Stimulated activated CD8-positive, alpha-beta memory T cell treated with anti-CD3 and anti-CD28 coated beads, Interleukin-7, amount 100 ng/mL, for 48 hours (primary cell): ENCODE data around the gene ARHGEF10L.

ENCODE experiments used
- DNase-seq, 2 donors: peaks; one replicate each; pipeline ENCODE4 v3.0.0-alpha.2; 2020; ENCODE audit warnings: low read depth in 1 of 2; ENCODE audit errors: extremely low read depth in 1 of 2

ARHGEF10L gene

DNA sequence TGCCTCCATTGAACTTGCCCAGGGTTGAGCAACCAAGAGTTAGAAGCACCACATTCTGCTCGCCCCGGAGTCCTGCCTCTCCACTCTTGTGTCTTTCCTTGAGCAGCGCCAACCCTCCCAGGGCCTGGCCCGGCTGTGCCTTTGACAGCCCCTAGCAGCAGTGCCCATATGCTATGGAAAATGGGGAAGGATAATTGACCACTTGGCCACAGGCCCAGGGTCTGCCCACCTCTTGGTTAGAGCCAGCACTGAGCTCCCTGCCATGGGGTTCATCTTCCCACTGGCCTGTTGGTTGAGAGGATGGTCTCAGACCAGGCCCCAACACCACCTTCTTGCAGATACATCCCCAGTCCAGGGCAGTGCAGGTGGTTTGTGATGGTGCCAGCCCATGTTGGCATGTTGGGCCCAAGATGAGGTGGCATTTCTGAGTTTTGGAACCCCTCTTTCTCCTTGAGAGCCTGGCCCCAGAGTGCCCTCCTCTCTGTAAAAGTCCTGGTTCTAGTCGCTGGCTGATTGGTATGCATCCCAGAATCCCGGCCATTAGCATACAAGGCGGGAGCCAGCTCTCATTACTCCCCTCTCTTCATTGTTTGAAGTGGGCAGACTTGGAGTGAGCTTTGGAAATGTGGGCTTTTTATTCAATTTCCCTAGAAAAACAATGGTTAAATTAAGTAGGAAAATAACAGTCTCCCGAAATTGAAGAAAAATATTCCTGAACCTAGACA, 7.6 kb downstream of the ARHGEF10L start:
- no peak for DNase-seq

DNA sequence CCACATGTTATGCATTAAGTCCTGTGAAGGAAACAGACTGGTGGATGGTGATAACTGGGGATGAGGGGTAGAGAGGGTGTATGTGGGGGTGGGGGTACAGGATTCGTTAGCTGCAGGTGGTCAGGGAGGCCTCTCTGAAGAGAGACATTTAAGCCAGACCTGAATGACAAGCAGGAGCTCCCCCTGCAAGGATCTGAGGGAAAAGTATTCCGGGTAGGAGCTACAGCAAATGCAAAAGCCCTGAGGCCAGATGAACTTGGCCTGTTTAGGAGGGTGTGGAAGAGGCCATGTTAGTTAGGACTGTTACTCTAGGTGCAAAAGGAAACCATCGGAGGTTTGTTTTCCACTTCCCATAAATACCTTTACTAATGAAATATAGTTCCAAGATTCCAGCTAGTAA, 9.9 kb downstream of the ARHGEF10L start:
- no peak for DNase-seq

DNA sequence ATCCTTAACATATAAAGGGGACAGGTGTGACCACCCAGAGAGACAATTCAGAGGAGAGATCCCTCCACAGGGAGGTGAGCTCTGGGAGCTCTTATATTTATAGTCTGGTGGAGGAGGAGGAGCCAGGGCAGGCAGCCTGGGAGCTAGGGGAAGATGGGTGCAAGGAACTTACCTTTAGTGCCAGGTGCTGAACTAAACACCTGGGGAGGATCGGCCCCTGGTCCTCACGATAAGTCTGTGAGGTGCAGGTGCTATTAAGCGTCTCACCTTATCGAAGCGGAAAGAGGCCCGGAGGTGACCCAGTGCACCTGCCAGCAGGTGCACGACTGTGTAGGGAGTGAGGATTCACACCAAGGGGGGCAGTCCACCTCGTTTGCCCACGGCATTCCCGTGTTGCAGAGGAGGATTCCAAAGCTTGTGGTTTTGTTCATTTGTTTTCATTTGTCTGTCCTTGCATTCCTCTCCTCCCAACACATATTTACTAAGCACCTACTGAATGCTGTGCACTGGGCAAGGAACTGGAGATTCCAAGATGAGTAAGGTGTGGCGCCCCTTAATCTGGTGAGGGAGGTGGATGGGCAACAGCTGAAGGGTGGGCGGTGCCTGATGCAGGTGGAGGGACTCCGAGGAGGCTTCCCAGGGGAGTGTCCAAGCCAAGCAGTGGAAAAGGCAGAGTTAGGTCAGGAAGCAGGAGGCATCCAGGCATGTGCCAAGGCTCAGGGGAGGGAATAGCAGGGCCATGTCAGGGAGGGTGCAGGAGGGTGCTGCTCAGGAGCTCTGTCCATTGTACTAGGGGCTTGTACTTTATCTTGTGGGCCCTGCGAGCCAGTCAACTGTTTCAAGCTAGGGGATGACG, 11.5 kb downstream of the ARHGEF10L start:
- DNase-seq = no peak

DNA sequence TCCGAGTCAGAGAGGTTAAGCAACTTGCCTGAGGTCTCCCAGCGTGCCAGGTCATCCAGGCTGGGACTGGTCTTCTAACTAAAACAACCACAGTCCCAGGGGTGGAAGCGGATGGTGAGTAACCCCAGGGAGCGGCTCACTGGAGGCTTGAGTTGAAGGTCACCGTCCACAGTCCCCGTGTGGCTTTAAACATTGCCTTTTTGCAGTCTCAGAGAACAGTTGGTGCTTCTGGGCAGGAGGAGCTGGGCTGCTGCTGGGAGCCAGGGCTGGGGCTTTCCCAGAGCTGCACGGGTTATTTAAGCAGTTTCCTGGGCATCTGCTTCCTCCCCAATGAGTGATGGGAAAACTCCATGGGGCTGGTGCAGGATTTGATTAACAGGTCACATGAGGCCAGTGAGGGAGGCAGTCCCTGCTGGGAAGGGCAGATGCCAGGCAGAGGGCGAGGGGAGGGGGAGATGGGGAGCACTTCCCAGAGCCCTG, 12.3 kb downstream of the ARHGEF10L start:
- no peak for DNase-seq

DNA sequence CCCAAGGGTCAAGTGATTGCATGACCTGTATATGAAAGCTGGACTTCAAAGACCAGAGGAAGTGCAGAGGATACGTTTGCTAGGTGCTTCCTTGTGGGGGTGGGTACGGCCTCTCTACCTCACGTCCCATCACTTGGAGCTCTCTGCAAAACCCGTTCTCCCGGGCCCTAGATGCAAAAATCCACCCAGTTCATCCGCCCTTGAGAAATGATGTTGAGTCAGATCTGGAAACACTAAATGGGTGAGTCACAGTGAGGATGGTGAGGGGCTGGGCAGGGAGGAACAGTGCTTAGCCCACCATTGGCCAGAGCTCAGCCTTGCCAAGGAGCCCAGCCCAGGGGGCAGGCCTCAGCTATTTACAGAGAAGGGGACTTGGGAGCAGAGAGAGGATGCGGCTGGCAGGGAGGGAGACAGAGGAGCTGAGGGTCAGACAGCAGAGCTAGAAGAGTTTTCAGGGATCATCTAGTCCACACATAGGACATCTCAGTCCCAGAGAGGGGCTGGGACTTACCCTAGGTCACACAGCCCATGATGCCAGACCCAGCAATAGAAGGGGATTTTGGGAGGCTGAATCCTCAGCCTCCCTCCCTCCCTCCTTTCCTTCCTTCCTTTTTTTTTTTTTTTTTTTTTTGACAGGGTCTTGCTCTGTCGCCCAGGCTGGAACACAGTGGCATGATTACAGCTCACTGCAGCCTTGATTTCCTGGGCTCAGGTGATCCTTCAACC, 14.6 kb downstream of the ARHGEF10L start:
- no peak for DNase-seq

DNA sequence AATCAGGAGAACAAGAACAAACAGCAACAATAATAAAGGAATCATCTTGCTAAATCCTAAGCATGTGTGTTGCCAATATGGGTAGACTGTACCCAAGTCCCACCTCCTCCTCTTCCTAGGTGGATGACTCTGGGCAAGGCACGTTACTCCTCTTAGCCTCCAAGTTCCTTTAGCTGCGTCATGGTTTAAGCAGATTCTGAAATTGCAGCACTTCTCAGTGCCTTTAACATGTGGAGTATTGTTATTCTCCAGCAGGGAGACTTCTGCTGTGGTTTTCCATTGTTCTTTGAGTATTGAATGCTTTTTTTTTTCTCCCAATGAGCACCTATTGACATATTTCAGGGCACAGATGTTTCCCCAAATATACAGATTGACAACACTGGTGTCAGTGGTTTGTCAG, 15.5 kb downstream of the ARHGEF10L start:
- no peak for DNase-seq

DNA sequence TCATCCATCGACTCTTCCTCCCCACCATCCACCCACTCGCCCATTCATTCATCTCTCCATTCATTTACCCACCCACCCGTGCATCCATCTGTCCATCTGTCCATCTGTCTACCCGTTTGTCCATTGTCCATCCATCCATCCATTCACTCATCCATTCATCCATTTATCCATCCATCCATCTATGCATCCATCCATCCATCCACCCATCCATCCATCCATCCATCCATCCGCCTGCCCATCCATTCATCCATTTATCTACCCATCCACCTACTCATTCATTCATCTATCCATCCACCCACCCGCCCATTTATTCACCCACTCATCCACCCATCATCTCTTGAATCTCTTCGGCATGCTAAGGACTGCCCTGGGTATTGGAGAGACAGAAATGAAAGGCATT, 18.5 kb downstream of the ARHGEF10L start:
- DNase-seq = no peak

DNA sequence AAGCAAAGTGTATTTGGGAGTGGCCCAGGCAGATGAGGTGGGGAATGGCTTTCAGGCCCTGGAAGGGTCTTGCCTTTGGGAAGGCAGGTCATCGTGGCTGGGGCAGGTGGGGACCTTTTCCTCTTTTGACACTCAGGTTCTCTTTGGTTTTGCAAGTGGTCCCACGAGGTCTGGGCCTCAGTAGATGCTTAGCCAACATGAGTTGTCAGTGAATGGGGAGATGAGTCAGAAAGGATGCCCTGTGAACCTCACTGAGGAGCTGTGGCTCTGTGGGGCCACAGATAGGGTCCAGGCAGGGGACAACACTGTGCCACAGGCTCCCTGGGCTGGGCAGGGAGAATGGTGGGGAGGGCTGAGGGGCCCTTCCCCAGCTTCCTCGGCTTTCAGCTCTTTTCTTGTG, 19.0 kb downstream of the ARHGEF10L start:
- DNase-seq = no peak

DNA sequence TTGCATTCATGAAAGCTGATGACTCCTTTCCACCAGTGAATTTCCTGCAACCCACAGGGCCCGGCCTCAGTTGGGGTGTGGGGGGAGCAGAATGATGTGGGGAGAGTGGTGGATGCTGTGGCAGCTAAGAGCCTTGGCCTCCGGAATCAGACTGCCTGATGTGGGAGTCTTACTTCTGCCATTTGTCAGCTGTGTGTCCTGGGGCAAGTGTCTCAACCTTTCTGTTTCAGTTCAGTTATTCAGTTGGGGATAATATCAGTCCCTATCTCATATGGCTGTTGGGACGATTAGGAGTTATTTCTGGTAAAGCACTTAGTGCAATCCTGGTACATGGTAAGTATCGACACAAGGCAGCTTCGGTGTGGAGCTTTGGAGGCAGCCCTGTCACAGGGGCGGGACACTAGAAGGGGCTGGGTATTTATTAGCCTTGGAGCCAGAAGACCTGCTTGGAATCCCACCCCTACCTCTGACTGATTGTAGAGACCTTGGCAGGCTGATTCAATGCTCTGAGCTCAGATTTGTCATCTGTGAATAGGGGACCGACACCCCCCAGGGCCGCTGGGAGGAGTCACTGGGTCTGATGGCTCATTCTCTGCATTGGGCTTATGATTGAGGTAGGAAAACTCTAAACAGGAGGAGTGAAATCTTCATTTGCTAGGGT, 19.6 kb downstream of the ARHGEF10L start:
- DNase-seq = no peak

DNA sequence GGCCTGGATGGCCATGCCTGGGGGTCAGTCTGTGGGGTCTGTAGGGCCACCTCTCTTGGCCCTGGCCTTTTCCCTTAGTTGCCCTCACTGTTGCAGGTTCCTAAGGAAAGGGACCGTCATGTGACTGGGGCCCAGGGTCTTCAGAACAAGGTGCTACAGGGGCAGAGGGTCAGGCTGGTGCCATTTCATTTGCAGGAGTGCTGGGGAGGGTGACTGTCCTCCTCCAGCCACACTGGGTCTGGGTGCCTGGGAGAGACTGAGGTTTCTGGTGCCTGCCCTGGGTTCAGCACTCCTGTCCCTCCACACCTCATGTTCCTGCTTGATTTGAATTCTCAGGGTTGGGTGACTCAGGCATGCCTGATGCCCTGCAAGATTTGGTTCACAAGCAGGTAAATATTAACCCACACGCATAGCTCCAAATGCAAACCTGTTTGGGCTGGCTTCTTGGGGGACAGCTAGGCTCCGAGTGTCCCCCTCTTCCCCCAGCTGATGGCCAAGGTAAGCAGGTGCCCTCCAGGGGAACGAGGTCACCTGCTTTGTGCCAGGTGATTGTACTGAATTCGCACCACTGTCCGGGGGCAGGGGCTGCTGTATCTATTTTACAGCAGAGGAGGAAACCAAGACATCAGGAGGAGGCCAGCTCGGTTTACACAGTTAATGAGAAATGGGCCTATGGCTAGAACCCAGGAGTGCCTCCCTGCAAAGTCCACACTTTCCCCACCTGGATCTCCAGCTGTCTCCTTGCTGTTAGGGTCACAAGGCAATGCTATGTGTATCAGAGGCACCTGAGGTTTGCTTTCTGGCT, 20.3 kb downstream of the ARHGEF10L start:
- DNase-seq = no peak

DNA sequence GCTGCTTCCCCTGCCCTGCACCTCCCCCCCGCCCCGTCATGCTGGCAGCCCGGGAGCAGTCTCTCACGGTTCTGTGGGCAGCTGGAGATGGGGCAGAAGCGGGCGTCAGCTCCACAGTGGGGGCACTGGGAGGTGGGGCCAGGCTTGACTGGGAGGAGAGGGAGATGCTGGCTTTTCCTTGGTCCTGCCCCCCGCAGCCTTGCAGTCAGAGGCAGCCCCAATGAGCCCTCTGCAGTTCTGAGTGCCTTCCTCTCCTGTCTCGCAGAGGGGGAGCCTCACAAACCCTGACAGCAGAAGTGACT, 21.7 kb downstream of the ARHGEF10L start:
- DNase-seq = no peak

DNA sequence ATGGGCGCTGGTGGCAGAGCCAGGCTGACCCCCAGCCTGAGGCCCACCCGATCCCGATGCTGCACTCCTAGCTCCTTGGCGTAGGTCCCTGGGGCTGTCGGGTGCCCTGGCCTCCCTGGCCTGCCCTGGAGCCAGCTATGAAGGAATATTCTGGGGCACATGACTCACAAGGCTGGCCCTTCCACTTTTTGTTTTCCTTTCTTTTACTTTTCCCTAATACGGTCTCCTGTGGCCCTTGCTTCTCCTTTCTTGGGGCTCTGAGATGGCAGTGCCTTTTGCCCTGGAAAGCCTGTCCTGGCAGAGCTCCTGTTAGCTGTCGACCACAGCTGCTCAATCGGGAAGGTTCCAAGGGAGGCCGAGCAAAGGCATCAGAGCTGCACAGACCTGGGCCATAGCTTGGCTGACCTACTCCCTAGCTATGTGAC, 22.1 kb downstream of the ARHGEF10L start:
- no peak for DNase-seq

DNA sequence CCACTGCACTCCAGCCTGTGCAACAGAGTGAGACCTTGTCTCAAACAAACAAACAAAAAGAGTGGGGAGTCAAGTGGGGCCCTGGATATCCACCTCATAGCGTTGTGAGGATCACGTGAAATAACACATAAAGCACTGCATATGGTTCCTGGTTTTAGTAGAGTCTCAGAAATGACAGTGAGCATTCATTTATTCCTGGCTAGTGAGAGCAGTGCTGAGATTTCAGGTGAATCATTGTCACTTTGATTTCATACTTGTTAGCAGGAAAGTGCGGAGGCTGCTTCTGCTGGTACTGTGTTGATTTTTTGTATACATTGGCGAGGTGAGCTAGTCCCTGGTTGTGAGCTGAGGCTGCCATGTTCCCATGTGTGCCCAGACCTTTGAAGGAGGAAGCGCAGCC, 22.9 kb downstream of the ARHGEF10L start:
- no peak for DNase-seq

DNA sequence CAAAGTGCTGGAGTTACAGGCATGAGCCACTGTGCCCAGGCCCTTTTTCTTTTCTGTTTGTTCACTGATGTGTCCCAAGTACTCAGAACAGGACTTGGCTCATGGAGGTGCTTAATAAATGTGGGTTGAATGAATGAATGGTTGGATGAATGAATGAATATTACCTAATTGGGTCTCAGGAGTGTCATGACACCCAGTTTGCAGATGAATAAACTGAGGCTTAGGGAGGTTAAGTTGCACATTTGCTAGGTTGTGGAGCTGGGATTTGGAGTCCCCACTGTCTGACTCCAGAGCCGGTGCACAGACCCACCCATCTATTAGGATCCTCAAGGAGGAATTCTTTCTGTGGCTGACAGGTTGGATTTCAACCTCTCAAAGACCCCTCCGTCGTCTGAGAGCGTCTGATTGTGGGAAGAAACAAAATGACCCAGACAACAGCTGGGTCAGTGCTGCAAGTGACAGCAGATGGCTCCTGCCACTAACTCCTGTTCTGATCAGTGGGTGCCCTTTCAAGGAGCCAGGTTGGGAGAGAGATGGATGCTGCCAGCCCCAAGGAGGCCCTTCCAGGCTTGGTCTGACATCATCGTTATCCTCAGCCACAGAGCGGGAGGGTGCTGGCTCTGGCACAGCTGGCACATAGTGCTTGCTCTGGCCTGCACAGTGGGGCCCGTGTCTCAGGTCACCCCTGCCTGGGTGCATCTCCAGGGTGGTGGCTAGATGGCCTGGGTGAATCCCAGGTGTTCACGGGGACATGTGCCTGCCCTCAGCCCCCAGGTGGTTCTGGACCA, 24.2 kb downstream of the ARHGEF10L start:
- DNase-seq = no peak

DNA sequence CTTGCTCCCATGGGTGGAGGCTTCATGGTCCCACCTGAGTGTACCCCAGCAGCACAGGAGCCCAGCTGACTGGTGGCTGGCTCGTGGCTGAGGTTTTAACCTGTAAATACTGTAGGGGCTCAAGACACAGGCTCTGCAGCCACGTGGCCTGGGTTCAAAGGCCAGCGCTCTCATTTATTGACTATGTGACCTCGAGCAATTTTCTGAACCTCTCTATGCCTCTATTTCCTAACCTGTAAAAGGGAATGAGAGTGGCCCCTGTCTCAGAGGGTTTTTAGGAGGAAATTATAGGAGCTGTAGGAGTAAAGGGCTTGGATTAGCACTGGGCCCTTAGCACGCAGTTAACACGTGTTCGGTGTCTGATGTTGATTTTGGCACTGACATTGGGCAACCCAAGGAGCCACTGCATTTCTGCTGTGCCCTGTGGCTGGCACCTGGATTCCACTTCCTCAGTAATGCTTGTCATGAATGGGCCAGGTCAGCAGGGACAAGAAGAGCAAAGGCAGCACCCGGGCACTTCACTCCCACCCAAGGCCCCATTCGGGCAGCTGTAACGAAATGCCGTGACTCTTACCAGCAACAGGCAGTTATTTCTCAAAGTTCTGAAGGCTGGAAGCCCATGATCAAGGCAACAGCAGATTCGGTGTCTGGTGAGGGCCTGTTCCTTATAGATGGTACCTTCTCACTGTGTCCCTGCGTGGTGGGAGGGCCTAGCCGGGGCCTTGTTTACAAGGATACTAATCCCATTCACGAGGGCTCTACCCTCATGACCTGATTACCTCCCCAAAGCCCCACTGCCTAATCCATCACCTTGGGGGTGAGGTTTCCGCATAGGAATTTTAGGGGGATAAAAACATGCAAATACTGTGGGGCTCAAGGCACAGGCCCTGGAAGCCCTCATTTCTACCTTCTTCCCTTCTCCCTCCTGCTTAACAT, 25.2 kb downstream of the ARHGEF10L start:
- no peak for DNase-seq

DNA sequence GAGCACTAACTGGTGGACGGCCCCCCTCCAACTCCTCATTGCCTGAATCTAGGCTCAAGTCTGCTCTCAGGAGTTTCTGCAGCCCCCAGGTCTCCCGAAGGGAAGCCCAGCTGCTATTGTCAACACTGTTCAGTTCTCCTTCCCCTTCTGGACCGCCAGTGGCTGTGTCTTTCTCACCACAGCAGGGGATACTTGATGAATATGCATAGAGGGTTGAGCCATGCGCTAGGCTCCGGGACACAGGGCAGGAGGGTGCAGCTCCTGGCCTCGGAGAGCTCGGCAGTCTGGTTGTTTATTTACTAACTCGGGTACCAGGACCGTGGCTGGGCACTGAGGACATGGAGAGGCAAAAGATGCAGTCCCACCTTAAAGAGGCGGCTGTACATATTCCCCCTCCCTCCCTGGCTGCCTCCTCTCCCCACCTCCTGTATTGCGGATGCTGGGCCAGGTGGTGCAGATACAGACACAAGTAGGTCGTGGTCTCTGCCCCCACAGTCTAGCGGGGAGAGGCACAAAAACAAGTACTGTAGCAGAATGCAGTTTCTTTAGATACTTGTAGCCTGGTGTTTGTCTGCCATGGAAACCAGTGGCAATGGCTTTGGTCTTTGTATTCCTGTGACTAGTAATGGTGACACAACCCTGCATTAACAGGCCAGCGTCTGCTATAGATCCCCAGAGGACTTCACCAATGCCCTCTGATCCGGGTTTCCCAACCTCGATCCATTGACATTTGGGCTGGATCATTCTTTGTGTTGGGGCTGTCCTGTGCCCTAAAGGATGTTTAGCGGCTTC, 26.2 kb downstream of the ARHGEF10L start:
- DNase-seq = no peak

DNA sequence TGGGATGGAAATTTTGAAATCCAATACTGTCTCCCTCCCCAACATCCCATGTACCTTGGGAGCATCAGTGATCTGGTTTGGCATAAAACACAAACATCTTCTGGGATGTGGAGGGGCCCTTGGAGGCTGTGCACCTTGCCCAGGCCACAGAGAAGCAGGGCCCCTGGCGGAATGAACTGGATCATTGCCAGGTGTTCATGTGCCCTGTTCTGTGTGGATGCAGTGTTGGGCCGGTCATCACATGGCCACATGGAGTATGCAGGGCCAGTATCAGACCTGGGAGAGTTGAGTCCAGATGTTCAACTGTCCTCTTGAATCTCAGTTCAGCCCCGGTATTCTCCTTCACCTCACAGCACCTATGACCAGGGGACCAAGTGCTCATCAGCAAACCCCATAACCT, 26.9 kb downstream of the ARHGEF10L start:
- DNase-seq = no peak

DNA sequence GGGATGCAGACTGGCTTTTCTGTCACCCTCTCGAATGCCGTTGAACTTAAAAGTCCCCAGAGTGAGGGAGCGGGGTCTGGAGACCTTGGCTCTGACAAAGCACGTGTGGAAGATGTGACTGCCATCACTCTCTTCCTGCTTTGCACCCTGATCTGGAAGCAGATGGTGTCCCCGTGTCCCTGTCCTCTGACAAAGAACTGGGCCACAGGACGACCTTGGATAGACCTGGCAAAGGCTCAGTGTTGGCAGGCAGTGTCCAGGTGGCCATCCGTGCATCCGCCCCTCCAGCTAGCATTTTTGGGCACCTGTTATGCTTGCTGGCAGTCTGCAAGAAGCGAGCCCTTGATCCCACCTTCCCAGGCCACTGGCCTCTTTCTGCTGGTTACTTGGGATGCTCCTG, 27.4 kb downstream of the ARHGEF10L start:
- no peak for DNase-seq
